ENCODE results near the gene D2HGDH.

D2HGDH gene

DNA sequence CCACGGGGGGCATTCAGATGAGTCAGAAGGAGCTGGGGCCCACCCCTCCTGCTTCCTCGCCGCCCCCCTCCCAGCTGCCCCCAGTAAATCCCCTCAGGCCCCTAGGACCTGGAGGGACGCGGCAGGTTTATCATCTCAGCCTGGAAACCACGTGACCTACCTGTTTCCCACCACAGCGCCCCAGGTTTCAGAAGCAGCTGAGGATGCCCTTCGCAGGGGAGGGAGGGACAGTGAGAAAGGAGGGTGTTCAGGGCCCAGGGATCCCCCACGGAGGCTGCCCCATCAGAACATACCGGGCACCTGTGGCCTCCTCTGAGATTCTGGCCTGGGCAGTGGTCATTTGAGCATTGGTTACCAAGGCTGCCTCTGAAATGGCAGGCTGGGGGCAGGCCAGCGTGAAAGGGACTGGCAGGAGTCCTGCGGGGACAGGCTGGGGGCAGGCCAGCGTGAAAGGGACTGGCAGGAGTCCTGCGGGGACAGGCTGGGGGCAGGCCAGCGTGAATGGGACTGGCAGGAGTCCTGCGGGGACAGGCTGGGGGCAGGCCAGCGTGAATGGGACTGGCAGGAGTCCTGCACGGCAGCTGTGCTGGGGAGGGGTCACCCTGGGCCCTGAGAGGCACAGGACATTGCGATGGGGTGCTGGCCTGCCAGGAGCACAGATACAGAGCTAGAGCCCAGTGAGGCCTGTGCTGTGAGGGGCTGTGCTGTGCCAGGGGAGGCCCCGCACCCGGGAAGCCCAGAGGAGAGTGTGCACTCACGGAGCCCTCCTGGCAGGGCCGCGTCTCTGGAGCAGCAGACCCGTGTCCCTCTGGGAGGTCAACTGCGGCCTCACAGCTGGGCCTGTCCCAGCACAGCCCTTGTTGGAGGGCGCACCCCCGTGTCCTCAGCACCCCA is 76.1 kb downstream of the D2HGDH start:
- Histone ChIP-seq H3K36me3 (no peaks in the 10 kb centered on the region), H3K27ac (no peak overlapping the region), H3K9me3 (no peaks in the 10 kb centered on the region), H3K4me1 (peaks cover 0 to 18% (median 4%) of the 10 kb centered on the region in 4 donors), H3K4me3 (no peak overlapping the region), H3K27me3 (peaks cover 0 to 52% of the 10 kb centered on the region in 2 donors)
- TF ChIP-seq, protein P1, sequence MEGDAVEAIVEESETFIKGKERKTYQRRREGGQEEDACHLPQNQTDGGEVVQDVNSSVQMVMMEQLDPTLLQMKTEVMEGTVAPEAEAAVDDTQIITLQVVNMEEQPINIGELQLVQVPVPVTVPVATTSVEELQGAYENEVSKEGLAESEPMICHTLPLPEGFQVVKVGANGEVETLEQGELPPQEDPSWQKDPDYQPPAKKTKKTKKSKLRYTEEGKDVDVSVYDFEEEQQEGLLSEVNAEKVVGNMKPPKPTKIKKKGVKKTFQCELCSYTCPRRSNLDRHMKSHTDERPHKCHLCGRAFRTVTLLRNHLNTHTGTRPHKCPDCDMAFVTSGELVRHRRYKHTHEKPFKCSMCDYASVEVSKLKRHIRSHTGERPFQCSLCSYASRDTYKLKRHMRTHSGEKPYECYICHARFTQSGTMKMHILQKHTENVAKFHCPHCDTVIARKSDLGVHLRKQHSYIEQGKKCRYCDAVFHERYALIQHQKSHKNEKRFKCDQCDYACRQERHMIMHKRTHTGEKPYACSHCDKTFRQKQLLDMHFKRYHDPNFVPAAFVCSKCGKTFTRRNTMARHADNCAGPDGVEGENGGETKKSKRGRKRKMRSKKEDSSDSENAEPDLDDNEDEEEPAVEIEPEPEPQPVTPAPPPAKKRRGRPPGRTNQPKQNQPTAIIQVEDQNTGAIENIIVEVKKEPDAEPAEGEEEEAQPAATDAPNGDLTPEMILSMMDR (IDR thresholded peaks at IDR 0.05) = no peak
- peak; percentile 14 to 64 for DNase-seq
- intact Hi-C loops (cut with DNase I; ENCODE audit: low total_unique reads) = no loop called here

DNA sequence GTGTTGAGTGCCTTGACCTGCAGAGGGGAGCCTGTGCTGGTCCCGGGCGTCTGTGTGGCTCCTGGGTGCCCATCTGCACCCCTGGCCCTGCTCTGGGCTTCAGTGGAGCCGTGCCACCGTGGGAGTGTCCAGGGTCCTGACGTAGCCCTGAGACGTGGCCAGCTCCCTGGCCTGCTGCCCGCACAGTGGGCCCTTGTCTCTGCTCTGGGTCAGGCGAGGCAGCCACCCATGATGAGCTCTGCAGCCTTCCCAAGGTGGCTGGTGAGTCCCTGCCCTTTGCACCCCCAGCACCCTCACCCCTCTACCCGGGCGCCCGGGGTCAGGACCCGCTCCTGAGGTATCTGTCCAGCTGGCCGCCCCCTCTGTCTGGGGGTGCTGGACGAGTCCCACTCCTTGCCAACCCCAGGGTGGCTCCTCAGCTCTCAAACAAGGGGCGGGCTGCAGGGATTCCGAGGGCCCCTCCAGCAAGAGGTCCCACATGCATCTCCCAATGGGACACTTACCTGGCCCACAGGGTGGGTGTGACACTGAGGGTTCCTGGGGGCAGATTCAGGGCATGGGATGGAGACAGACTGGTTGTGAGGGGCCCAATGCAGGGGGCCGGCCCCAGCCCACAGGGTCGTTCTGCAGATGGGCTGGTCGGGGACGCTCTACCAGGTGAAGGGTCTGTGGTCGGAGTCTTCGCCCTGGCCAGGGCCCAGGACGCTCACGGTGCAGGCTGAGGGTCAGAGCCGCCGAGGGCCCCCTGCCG is 76.9 kb downstream of the D2HGDH start:
- peak; percentile 15 to 66 for DNase-seq
- Histone ChIP-seq H3K36me3 (no peaks in the 10 kb centered on the region), H3K9me3 (no peaks in the 10 kb centered on the region), H3K27me3 (peaks cover 0 to 60% of the 10 kb centered on the region in 2 donors), H3K27ac (no peak overlapping the region), H3K4me3 (no peak overlapping the region), H3K4me1 (peaks cover 0 to 18% (median 4%) of the 10 kb centered on the region in 4 donors)
- TF ChIP-seq, protein P1 (IDR thresholded peaks at IDR 0.05) = no peak
- intact Hi-C loops (cut with DNase I; ENCODE audit: low total_unique reads) = no loop called here

DNA sequence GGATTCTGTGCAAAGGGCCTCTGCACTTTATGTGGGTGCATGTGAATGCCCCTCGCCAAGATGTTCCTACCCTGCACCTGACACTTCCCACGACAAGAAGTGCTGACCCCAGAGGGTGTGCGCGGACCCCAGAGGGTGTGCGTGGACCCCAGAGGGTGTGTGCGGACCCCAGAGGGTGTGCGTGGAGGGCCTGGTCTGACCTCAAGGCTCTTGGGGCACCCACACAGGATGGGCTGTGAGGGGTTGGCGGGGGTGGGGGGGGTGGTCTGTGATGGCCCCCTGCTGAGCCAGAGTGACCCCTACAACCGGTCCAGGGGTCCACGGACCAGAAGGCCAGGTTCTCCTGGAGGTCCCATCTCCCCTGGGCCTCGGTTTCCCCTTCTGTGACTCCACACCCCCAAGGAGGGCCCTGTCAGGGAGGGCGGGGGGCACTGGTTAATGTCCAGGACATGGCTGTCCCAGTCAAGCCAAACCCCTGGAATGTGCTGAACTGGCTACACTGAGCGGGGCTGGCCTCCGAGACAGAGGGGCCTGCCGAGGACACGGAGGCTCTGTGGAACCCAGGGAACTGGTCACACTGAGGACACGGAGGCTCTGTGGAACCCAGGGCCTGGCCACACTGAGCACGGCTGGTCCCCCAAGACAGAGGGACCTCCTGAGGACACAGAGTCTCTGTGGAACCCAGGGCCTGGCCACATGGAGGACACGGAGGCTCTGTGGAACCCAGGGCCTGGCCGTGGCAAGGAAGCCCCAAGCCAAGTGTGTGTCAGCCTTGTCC is 77.7 kb downstream of the D2HGDH start:
- Histone ChIP-seq H3K9me3 (no peaks in the 10 kb centered on the region), H3K27ac (no peak overlapping the region), H3K27me3 (peaks cover 0 to 68% of the 10 kb centered on the region in 2 donors), H3K36me3 (no peaks in the 10 kb centered on the region), H3K4me1 (peaks cover 0 to 18% (median 4%) of the 10 kb centered on the region in 4 donors), H3K4me3 (no peak overlapping the region)
- DNase-seq = peak; percentile 18 to 65
- intact Hi-C loops (cut with DNase I; ENCODE audit: low total_unique reads) = no loop called here
- TF ChIP-seq, protein P1 (IDR thresholded peaks at IDR 0.05) = no peak

DNA sequence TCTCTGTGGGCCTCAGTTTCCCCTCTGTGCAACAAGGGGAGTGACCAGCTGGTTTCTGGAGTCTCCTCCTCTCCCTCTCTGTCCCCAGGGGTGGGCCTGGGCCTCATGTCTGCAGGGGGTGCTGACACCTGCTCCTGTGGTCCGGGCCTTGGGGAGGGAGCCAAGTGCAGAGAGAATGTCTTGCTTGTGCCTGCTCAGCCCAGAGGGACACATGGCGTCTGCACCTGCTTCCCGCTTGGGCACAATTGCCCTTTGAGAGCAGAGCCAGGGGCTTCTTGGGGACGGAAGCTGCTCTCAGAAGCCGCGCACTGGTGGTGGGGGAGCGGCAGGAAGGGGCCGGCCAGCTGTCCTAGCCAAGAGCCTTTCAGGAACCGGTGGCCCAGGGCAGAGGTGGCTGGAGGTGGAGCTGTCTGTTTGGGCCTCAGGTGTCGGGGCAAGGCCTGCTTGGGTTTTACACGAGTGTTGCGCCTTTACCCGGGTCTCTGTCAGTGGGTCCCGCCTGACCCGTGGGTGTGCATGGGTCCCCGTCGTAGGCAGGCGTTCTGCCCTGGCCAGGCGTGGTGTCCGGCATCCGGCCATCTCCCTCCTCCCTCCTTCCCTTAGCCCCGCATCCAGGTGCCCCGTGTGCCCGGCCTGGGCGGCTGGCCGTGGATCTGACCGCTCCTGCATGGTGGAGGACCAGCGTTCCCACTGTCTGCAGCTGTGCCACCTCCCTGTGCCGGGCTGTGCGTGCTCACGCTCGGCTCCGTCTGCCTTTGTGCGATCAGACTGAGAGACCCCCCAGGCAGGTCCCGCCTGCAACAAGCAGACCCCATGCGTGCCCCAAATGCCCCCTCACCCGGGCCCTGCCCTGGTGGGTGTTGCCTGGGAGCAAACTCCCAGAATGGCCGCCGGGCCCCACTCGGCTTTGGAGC is 78.6 kb downstream of the D2HGDH start:
- H3K4me3 ChIP-seq = no peak overlapping the region
- peak; percentile 20 to 62 for DNase-seq
- H3K36me3 ChIP-seq = no peaks in the 10 kb centered on the region
- H3K27me3 ChIP-seq = peaks cover 0 to 73% of the 10 kb centered on the region in 2 donors
- H3K9me3 ChIP-seq = no peaks in the 10 kb centered on the region
- TF ChIP-seq, protein P1 (IDR thresholded peaks at IDR 0.05) = no peak
- H3K27ac ChIP-seq = no peak overlapping the region
- intact Hi-C loops (cut with DNase I; ENCODE audit: low total_unique reads) = no loop called here
- peaks cover 0 to 18% (median 4%) of the 10 kb centered on the region in 4 donors for H3K4me1 ChIP-seq
